SIG-M5 treated with dmso at 0.1 percent for 504 hours (cell line): Measurements from ENCODE around the gene PABPN1L.

Source experiments
- DNase-seq: peaks from one replicate; lab custom pipeline; 2025; ENCODE audit not compliant: unreplicated experiment; lab: John Stamatoyannopoulos, UW

The PABPN1L gene

GRCh38 chr16:88870608-88871348, 4.3 kb upstream of the PABPN1L start:
- no peak for DNase-seq

GRCh38 chr16:88869673-88869980, 3.2 kb upstream of the PABPN1L start:
- no peak for DNase-seq

GRCh38 chr16:88868974-88869672, 2.7 kb upstream of the PABPN1L start:
- no peak for DNase-seq

GRCh38 chr16:88867581-88868246, 1.3 kb upstream of the PABPN1L start:
- no peak for DNase-seq

GRCh38 chr16:88865742-88866141, 718 bp downstream of the PABPN1L start:
- no peak for DNase-seq

GRCh38 chr16:88865310-88865709, 1.1 kb downstream of the PABPN1L start:
- DNase-seq = no peak

GRCh38 chr16:88864521-88864920, 1.9 kb downstream of the PABPN1L start:
- DNase-seq = no peak

GRCh38 chr16:88864099-88864498, 2.4 kb downstream of the PABPN1L start:
- DNase-seq = no peak

GRCh38 chr16:88863426-88863825, 3.0 kb downstream of the PABPN1L start:
- DNase-seq = no peak

GRCh38 chr16:88862968-88863367, 3.5 kb downstream of the PABPN1L start:
- DNase-seq = no peak

- DNase-seq = no peak
Measured at GRCh38 chr16:88861359-88861758, 5.1 kb downstream of the PABPN1L start.

- DNase-seq = no peak
Measured at GRCh38 chr16:88859381-88860091, 6.9 kb downstream of the PABPN1L start.

- peak; percentile 80 for DNase-seq
Measured at GRCh38 chr16:88857728-88858339, 8.6 kb downstream of the PABPN1L start.

GRCh38 chr16:88856828-88857727, 9.4 kb downstream of the PABPN1L start, which contains the start of the genes GALNS and TRAPPC2L:
Gene GALNS (minus strand): TSS chr16:88856947. CDS start chr16:88856877, 70 bp downstream.
Gene TRAPPC2L (plus strand): TSS chr16:88857127. CDS start chr16:88857151, 24 bp downstream.
- peak; percentile 90 for DNase-seq

GRCh38 chr16:88856122-88856827, 10.2 kb downstream of the PABPN1L start:
- no peak for DNase-seq

- DNase-seq = no peak
Measured at GRCh38 chr16:88855736-88856121, 10.7 kb downstream of the PABPN1L start.

- no peak for DNase-seq
Measured at GRCh38 chr16:88855176-88855575, 11.3 kb downstream of the PABPN1L start.

- peak; percentile 31 for DNase-seq
Measured at GRCh38 chr16:88854306-88855111, 12.0 kb downstream of the PABPN1L start.
